IPS-18a (cell line): ENCODE results near the gene NOL4L.

Experiments used
- H3K27ac ChIP-seq: one replicate; pipeline ENCODE4 v1.5.1; 2013; ENCODE audit warnings: low read length
- H3K27me3 ChIP-seq: one replicate; pipeline ENCODE4 v1.6.1; 2013; ENCODE audit warnings: mild to moderate bottlenecking, low read length; ENCODE audit not compliant: control insufficient read depth, insufficient read depth
- H3K36me3 ChIP-seq: one replicate; pipeline ENCODE4 v1.6.1; 2013; ENCODE audit warnings: low read depth, low read length; ENCODE audit not compliant: control insufficient read depth
- H3K4me1 ChIP-seq: one replicate; pipeline ENCODE4 v1.6.1; 2013; ENCODE audit warnings: low read depth, low read length; ENCODE audit not compliant: control insufficient read depth
- H3K4me3 ChIP-seq: one replicate; pipeline ENCODE4 v1.5.1; 2013; ENCODE audit warnings: low read length
- H3K9ac ChIP-seq: one replicate; pipeline ENCODE4 v1.6.1; 2013; ENCODE audit warnings: mild to moderate bottlenecking, low read length, moderate library complexity
- H3K9me3 ChIP-seq: one replicate; pipeline ENCODE4 v1.6.1; 2013; ENCODE audit warnings: low read depth, low read length; ENCODE audit not compliant: control insufficient read depth

The NOL4L gene

DNA sequence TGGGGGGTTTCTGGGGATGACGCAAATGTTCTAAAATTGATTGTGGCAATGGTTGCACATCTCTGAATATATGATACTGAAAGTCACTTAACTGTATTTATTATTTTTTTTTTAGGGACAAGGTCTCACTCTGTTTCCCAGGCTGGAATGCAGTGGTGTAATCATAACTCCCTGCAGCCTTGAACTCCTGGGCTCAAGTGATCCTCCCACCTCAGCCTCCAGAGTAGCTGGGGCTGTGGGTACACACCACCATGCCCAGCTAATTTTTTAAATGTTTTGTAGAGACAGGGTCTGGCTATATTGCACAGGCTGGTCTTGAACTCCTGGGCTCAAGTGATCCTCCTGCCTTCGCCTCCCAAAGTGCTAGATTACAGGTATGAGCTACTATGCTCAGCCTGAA is 33.4 kb downstream of the NOL4L start:
- Histone ChIP-seq H3K4me3 (no peak overlapping the region), H3K9me3 (no peaks in the 10 kb centered on the region), H3K27ac (no peak overlapping the region), H3K4me1 (peaks cover 3% of the 10 kb centered on the region), H3K9ac (no peak overlapping the region), H3K36me3 (no peaks in the 10 kb centered on the region), H3K27me3 (no peaks in the 10 kb centered on the region)

DNA sequence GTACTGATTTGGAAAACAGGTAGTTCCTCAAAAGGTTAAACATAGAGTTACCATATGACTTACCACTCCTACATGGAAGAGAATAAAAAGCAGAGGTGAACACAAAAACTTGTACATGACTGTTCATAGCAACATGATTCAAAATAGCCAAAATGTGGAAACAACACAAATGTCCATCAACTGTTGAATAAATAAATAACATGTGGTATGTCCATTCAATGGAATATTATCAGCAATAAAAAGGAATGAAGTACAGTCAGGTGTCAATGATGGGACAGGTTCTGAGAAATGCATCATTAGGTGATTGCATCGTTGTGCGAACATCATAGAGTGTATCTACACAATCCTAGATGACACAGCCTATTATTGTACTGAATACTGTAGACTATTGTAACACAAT is 35.3 kb downstream of the NOL4L start:
- Histone ChIP-seq H3K4me3 (no peak overlapping the region), H3K27me3 (no peaks in the 10 kb centered on the region), H3K27ac (no peak overlapping the region), H3K4me1 (peaks cover 3% of the 10 kb centered on the region), H3K36me3 (no peaks in the 10 kb centered on the region), H3K9me3 (no peaks in the 10 kb centered on the region), H3K9ac (no peak overlapping the region)

DNA sequence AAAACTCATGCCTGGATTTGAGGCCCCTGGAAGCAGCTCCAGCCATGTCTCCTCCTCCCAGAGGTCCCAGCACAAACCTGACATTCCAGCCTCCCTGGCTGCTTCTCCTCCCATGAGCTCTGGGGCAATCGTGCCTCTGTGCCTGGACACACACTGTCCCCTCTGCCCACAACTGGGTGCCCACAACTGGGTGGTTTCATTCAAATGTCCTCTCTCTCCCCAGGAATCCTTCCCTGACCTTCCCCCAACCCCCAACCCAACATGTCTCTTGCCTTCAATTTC is 37.4 kb downstream of the NOL4L start:
- H3K36me3 ChIP-seq, result no peaks in the 10 kb centered on the region
- H3K27ac ChIP-seq, result no peak overlapping the region
- no peak overlapping the region for H3K9ac ChIP-seq
- no peaks in the 10 kb centered on the region for H3K4me1 ChIP-seq
- H3K9me3 ChIP-seq, result no peaks in the 10 kb centered on the region
- no peaks in the 10 kb centered on the region for H3K27me3 ChIP-seq
- no peak overlapping the region for H3K4me3 ChIP-seq

DNA sequence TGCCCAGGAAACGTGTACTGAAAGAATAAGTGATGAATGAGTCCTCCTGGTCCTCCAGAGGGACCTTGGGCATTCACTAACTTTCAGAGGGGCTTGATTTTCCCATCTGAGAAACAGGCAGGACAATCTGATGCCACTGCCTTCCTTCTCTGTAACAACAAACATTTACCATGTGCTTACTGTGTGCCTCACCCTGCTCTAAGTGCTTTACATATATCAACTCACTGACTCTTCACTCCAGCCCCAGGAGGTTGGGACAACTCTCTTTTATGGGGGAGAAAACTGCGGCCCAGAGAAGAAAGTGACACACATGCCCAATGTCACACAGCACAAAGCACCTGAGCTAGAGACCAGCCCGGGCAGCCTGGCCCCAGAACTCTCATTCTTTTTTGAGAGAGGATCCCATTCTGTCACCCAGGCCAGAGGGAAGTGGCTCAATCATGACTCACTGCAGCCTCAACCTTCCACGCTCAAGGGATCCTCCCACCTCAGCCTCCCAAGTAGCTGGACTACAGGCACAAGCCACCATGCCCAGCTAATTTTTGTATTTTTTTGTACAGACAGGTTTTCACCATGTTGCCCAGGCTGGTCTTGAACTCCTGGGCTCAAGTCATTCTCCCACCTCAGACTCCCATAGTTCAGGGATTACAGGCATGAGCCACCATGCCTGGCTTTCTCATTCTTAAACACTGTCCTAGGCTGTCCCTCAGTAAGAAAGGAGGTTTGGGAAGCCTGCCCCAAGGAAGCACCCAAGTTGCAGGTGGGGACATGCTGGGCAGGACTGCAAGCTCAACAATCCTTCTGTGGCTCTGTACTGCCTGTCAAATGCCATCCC is 38.0 kb downstream of the NOL4L start:
- Histone ChIP-seq H3K4me1 (no peaks in the 10 kb centered on the region), H3K9me3 (no peaks in the 10 kb centered on the region), H3K27me3 (no peaks in the 10 kb centered on the region), H3K9ac (no peak overlapping the region), H3K4me3 (no peak overlapping the region), H3K27ac (no peak overlapping the region), H3K36me3 (no peaks in the 10 kb centered on the region)

DNA sequence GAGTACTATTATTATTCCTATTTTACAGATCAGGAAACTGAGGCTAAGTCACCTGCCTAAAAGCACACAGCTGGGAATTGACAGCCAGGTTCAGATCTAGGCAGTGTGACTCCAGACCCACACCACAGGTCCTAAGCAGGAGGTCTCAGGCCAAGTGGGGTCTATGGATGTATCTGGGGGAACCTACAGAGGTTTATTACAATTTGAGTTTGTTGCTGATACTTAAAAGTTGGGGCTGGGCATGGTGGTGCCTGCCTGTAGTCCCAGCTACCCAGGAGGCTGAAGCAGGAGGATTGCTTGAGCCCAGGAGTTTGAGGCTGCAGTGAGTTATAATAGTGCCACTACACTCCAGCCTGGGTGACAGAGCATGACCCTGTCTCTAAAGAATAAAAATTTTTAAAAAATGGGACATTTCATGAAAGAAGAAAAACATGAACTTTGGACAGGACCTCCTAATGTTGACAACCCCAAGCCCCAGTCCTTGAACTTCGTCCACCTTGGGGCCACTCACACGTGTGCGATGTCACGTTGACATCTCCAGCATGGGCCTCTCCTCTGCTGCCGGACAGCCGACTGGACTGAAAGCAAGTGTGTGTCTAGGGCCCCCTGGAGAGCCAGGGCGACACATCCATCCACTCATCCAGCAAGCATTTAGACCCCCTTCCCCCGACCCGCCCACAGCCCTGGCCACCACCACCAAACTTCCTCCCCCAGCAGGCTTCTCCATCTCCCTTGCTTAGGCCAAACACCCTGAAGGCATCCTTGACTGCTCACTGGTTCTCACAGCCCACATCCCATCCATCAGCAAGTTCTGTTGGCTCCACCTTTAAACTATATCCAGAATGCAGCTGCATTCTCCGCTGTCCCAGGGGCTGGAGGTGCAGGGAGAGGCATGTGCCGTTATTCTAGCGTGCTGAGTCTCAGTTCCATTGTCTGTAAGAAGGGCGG is 40.0 kb downstream of the NOL4L start:
- no peaks in the 10 kb centered on the region for H3K27me3 ChIP-seq
- H3K4me1 ChIP-seq, result no peaks in the 10 kb centered on the region
- H3K36me3 ChIP-seq, result no peaks in the 10 kb centered on the region
- no peak overlapping the region for H3K4me3 ChIP-seq
- no peak overlapping the region for H3K9ac ChIP-seq
- H3K9me3 ChIP-seq, result no peaks in the 10 kb centered on the region
- no peak overlapping the region for H3K27ac ChIP-seq

DNA sequence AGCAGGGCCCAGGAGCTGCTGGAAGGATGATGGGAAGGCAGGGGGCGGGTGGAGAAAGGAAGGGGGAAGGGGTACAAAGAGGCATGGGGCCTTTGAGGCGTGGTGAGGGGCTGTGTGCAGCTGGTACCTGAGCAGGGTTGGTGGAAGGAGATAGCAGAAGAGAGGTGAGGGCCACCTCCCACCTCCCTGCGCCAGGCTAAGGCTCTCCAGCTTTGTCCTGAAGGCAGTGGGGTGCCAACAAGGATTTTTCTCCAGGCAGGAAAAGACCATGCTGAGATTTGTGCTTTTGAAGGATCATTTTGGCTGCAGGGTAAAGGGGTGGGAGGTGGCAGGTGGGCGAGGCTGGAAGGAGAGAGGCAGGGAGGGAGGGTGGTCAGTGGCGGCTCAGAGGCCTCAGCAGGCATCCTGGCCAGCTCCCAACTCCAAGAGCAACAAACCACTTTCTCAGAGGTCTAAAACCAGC is 40.8 kb downstream of the NOL4L start:
- Histone ChIP-seq H3K27me3 (peaks cover 6% of the 10 kb centered on the region), H3K4me1 (no peaks in the 10 kb centered on the region), H3K4me3 (no peak overlapping the region), H3K36me3 (no peaks in the 10 kb centered on the region), H3K9me3 (no peaks in the 10 kb centered on the region), H3K9ac (no peak overlapping the region), H3K27ac (no peak overlapping the region)

DNA sequence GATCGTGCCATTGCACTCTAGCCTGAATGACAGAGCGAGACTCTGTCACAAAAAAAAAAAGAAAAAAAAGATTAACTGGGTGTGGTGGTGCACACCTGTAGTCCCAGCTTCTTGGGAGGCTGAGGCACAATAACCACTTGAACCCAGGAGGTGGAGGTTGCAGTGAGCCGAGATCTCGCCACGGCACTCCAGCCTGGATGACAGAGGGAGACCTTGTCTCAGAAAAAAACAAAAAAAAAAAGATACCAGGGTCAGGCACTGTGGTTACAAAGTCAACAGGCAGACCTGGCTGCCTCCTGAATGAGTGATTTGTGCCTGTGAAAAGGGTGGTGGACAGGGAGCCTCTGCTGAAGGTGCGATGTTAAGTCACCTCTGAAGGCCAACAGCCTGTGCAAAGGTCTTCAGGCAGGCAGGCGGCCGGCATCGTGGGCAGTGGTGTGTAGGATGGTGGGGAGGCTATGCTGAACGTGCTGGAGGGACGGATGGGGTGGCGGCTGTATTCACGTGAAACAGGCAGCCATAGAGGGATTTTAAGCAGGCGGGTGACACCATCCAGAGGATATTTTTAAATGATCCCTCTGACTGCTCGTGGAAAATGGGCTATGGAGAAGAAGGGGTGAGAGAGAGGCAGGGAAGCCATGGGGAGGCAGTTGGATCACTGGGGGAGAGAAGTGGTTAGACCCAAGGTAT is 41.4 kb downstream of the NOL4L start:
- Histone ChIP-seq H3K36me3 (no peaks in the 10 kb centered on the region), H3K27me3 (peaks cover 12% of the 10 kb centered on the region), H3K27ac (no peak overlapping the region), H3K9me3 (no peaks in the 10 kb centered on the region), H3K4me1 (no peaks in the 10 kb centered on the region), H3K9ac (no peak overlapping the region), H3K4me3 (no peak overlapping the region)

DNA sequence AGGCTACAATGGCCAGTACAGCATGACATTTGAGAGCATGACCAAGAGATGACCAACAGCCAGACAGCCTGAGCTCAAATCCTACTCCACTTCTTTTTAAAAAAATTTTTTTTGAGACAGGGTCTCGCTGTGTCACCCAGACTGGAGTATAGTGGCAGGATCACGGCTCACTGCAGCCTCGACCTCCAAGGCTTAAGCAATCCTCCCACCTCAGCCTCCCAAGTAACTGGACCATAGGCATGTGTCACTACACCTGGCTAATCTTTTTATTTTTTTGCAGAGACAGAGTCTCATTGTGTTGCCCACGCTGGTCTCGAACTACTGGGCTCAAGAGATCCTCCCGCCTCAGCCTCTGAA is 42.9 kb downstream of the NOL4L start:
- Histone ChIP-seq H3K4me1 (no peaks in the 10 kb centered on the region), H3K36me3 (no peaks in the 10 kb centered on the region), H3K4me3 (no peak overlapping the region), H3K27ac (no peak overlapping the region), H3K9me3 (no peaks in the 10 kb centered on the region), H3K9ac (no peak overlapping the region), H3K27me3 (peaks cover 22% of the 10 kb centered on the region)

DNA sequence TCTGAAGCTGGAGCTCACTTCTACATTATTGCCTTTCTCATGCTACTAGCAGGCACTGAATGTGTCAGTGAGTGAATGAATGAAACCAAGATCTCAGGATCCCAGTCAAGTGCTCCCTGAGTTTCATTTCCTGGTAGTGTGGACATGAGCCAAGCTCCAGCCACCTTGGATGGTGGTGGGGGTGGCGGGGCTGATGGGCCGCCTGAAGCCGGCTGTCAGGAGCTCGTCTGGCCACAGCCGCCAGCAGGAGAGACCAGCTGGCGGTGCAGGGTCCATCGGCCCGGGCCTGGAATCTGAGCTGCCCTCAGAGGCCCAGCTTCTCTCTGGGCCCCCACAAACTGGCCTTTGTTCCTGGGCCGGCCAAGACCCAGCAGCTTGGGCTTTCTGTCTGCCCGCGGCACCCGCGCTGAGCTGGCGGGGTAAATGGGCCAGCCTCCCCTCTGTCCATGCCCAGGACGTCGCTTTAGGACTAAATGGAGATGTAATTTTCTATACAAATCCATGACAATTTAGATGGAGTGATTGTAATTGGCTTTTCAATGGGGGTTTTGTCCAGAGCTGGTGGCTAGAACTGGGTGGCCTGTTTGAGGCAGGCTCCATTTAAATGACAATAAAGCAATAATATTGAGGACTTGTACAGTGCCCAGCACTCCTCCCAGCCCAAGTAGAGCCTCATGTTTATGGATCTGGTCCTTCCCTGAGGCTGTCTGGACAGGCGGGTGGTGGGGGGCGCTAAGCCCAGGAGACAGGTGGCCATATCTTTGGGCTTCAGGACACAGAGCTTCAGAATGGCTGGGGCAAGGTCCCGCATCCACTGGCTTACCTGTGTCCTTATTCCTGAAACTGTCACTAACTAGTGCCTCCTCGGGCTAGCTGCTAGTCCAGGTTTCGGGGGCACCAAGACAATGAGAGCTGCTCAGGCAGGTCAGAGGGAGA is 43.5 kb downstream of the NOL4L start:
- no peak overlapping the region for H3K9ac ChIP-seq
- no peaks in the 10 kb centered on the region for H3K4me1 ChIP-seq
- H3K36me3 ChIP-seq, result no peaks in the 10 kb centered on the region
- peaks cover 26% of the 10 kb centered on the region for H3K27me3 ChIP-seq
- H3K27ac ChIP-seq, result no peak overlapping the region
- no peak overlapping the region for H3K4me3 ChIP-seq
- H3K9me3 ChIP-seq, result no peaks in the 10 kb centered on the region

DNA sequence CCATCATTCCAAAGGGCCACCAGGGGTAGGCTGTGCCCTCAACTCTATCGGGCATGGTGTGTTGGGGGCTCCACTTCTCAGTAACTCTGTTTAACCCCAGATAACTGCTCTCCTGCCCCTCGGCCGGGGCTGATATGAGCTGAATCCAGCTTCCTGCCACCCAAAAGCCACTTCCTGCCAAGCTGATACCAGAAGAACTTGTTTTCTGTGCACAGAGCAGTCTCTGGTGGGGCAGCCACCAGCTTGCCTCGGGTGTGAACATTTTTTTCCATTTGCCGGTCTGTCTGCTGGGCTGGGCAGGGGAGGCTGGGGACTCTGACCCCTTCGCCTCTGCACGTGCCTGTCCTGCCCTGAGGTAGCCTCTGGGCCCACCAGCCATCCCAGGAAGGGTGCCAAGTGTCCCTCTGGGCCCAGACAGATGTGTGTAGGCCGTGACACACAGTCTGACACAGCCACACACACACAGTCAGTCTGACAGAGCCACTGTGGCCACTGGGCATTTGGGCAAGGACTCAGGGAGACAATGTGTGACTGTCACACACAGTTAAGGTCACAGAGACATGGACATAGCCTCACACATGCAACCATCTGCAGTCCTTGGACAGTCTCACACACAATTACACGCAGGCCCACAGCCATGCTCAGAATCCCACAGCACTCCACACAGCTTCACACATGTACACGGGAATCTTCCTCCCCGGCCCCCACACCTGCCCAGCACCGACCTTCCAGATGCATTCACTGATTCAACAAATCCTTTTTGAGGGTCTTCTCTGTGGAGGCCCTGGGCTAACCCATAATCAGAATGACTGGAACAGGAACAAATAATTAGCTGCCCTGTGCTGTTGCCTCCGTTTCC is 45.1 kb downstream of the NOL4L start:
- no peak overlapping the region for H3K27ac ChIP-seq
- H3K27me3 ChIP-seq, result peaks cover 37% of the 10 kb centered on the region
- no peak overlapping the region for H3K4me3 ChIP-seq
- H3K9me3 ChIP-seq, result no peaks in the 10 kb centered on the region
- no peaks in the 10 kb centered on the region for H3K36me3 ChIP-seq
- peaks cover 9% of the 10 kb centered on the region for H3K4me1 ChIP-seq
- H3K9ac ChIP-seq, result no peak overlapping the region
